ENCODE results near the gene CPAMD8. TPM values are rescaled to one million over a fixed set of nuclear protein-coding genes. Genes with fewer than 3 reads are reported as not detected.

Gene CPAMD8
- total and polyA plus RNA-seq, 4 donors: 1.9 to 11.9 (median 4.0) TPM

DNA sequence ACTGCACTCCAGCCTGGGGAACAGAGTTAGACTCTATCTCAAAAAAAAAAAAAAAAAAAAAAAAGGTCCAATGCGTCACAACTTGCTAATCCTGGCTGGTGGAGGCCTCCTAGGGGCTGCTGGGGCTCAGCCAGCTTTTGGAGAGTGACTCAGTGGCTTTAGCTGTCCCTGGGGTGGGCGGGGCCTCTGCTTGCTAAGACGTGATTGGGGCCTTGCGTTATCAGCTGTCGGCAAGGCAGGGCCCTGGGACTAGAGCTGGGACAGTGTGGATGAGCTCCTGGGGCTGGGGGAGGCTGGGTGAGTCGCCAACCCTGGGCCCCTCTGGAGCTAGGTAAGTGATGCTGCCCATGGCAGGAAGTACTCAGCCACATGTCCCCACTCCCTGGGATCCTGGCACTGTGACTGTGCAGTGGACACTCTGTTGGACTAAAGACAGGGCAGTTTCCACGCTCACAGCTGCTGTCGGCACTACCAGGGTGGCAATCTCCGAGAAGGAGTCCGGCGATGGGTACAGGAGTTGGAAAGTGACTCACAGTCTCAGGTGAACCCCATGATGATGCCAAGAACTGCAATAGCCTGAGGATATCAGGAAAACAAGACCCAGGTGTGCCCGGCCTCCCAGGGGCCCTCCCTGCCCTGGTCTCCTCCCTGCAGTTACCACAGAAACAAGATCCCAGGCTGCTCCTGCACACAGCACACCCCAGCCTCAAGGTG lies 105.6 kb downstream of the CPAMD8 start:
- ATAC-seq (ENCODE audit: low FRiP score): no peak
- 62% methylated on average over 12 of the region's 12 CpGs for WGBS, 2 donors
- peak in 1 of 2 donors; percentile 75 for DNase-seq

DNA sequence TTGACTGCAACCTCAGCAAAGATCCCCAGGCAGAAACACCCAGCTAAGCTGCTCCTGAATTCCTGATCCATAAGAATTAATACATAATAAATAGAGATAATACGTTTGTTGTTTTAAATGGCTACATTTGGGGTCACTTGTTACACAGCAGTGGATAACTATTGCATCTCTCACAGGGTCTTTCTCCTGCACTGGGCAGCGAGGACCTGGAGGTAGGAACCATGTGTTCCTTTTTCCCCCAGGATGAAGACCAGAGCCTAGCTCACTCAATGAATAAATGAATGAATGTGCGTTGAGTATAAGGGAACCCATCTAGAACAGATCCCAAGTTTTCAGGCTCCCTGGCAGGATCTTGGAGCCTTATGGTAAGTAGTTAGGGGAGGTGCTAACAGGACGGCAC lies 107.1 kb downstream of the CPAMD8 start:
- Histone ChIP-seq H3K36me3 (ENCODE audit: control insufficient read depth in 1 of 2, insufficient read depth in 2 of 2, low read length in 1 of 2) (no peaks in the 10 kb centered on the region), H3K27ac (ENCODE audit: low read depth in 1 of 2, low read length in 2 of 2) (no peak overlapping the region), H3K27me3 (ENCODE audit: control insufficient read depth in 1 of 2, insufficient read depth in 2 of 2, low read length in 1 of 2) (no peaks in the 10 kb centered on the region), H3K4me3 (ENCODE audit: low read length in 2 of 2) (no peak overlapping the region), H3K9me3 (ENCODE audit: control insufficient read depth, low read length) (peaks cover 6% of the 10 kb centered on the region), H3K4me1 (ENCODE audit: control insufficient read depth in 1 of 2, insufficient read depth in 2 of 2, low read length in 2 of 2) (no peaks in the 10 kb centered on the region)
- no peak for DNase-seq
- intact Hi-C loops (cut with DNase I): no loop called here
- no peak for ATAC-seq (ENCODE audit: low FRiP score)
- 69 to 75% methylated on average over 4 of the region's 4 CpGs for WGBS, 2 donors

More for the DNA sequence above, 105.6 kb downstream of the CPAMD8 start:
- intact Hi-C loops (cut with DNase I): no loop called here
- Histone ChIP-seq H3K4me3 (ENCODE audit: low read length in 2 of 2) (no peak overlapping the region), H3K36me3 (ENCODE audit: control insufficient read depth in 1 of 2, insufficient read depth in 2 of 2, low read length in 1 of 2) (no peaks in the 10 kb centered on the region), H3K27ac (ENCODE audit: low read depth in 1 of 2, low read length in 2 of 2) (no peak overlapping the region), H3K4me1 (ENCODE audit: control insufficient read depth in 1 of 2, insufficient read depth in 2 of 2, low read length in 2 of 2) (no peaks in the 10 kb centered on the region), H3K9me3 (ENCODE audit: control insufficient read depth, low read length) (peaks cover 3% of the 10 kb centered on the region), H3K27me3 (ENCODE audit: control insufficient read depth in 1 of 2, insufficient read depth in 2 of 2, low read length in 1 of 2) (no peaks in the 10 kb centered on the region)

DNA sequence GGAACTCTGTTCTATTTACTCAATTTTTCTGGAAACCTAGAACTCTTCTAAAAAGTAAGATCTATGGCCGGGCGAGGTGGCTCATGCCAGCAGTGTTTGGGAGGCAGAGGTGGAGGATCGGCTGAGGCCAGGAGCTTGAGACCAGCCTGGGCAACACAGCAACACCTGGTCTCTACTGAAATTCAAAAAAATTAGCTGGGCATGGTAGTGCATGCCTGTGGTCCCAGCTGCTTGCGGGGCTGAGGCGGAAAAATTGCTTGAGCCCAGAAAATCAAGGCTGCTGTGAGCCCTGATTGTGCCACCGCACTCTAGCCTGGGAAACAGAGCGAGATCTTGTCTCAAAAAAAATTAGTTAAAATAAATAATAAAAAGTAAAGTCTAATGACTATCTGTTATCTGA lies 109.2 kb downstream of the CPAMD8 start:
- H3K9me3 ChIP-seq (ENCODE audit: control insufficient read depth, low read length): peaks cover 17% of the 10 kb centered on the region
- no peak for ATAC-seq (ENCODE audit: low FRiP score)
- H3K4me1 ChIP-seq (ENCODE audit: control insufficient read depth in 1 of 2, insufficient read depth in 2 of 2, low read length in 2 of 2): no peaks in the 10 kb centered on the region
- no peaks in the 10 kb centered on the region for H3K36me3 ChIP-seq (ENCODE audit: control insufficient read depth in 1 of 2, insufficient read depth in 2 of 2, low read length in 1 of 2)
- no peak for DNase-seq
- WGBS, 2 donors: 76 to 78% methylated on average over 7 of the region's 7 CpGs
- no peak overlapping the region for H3K27ac ChIP-seq (ENCODE audit: low read depth in 1 of 2, low read length in 2 of 2)
- H3K4me3 ChIP-seq (ENCODE audit: low read length in 2 of 2): no peak overlapping the region
- intact Hi-C loops (cut with DNase I): no loop called here
- no peaks in the 10 kb centered on the region for H3K27me3 ChIP-seq (ENCODE audit: control insufficient read depth in 1 of 2, insufficient read depth in 2 of 2, low read length in 1 of 2)

DNA sequence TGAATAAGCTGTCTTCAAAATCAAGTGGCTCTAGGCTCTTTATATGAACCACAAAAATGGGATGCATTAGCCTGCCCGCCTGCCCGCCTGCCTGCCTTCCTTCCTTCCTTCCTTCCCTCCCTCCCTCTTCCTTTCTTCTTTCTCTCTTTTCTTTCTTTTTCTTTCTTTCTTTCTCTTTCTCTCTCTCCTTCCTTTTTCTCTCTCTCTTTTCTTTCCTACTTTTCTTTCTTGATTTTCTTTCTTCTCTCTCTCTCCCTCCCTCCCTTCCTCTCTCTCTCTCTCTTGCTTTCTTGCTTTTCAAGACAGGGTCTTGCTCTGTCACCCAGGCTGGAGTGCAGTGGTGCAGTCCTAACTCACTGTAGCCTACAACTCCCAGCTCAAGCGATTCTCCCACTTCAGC lies 110.9 kb downstream of the CPAMD8 start:
- Histone ChIP-seq H3K27me3 (ENCODE audit: control insufficient read depth in 1 of 2, insufficient read depth in 2 of 2, low read length in 1 of 2) (no peaks in the 10 kb centered on the region), H3K27ac (ENCODE audit: low read depth in 1 of 2, low read length in 2 of 2) (no peak overlapping the region), H3K9me3 (ENCODE audit: control insufficient read depth, low read length) (peaks cover 17% of the 10 kb centered on the region), H3K36me3 (ENCODE audit: control insufficient read depth in 1 of 2, insufficient read depth in 2 of 2, low read length in 1 of 2) (no peaks in the 10 kb centered on the region), H3K4me1 (ENCODE audit: control insufficient read depth in 1 of 2, insufficient read depth in 2 of 2, low read length in 2 of 2) (no peaks in the 10 kb centered on the region), H3K4me3 (ENCODE audit: low read length in 2 of 2) (no peak overlapping the region)
- 57 to 59% methylated on average over 3 of the region's 3 CpGs for WGBS, 2 donors
- DNase-seq (no peak), ATAC-seq (ENCODE audit: low FRiP score) (no peak)
- intact Hi-C loops (cut with DNase I): no loop called here

DNA sequence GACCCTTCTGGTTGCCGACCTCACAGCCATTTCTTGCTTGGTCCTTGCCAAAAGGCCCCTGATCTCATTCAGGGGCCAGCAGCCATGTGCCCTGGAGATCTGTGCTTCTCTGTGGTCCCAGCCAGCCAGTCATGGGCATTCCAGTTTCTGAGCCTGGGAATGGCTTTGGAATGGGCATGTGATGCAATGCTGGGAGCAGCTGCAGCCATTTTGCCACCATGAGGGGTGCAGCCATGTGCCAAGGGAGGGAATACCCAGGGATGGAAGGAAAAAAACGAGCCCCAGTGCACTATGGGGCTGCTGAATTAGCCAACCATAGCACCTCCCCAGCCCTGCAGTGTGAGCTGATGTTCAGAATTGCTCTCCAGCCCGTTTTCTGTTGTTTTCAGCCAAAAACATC lies 111.5 kb downstream of the CPAMD8 start:
- no peaks in the 10 kb centered on the region for H3K4me1 ChIP-seq (ENCODE audit: control insufficient read depth in 1 of 2, insufficient read depth in 2 of 2, low read length in 2 of 2)
- no peak overlapping the region for H3K27ac ChIP-seq (ENCODE audit: low read depth in 1 of 2, low read length in 2 of 2)
- ATAC-seq (ENCODE audit: low FRiP score) (no peak), DNase-seq (no peak)
- intact Hi-C loops (cut with DNase I): no loop called here
- H3K36me3 ChIP-seq (ENCODE audit: control insufficient read depth in 1 of 2, insufficient read depth in 2 of 2, low read length in 1 of 2): no peaks in the 10 kb centered on the region
- no peak overlapping the region for H3K4me3 ChIP-seq (ENCODE audit: low read length in 2 of 2)
- no peaks in the 10 kb centered on the region for H3K27me3 ChIP-seq (ENCODE audit: control insufficient read depth in 1 of 2, insufficient read depth in 2 of 2, low read length in 1 of 2)
- peaks cover 17% of the 10 kb centered on the region for H3K9me3 ChIP-seq (ENCODE audit: control insufficient read depth, low read length)
- 67 to 70% methylated on average over 3 of the region's 3 CpGs for WGBS, 2 donors

DNA sequence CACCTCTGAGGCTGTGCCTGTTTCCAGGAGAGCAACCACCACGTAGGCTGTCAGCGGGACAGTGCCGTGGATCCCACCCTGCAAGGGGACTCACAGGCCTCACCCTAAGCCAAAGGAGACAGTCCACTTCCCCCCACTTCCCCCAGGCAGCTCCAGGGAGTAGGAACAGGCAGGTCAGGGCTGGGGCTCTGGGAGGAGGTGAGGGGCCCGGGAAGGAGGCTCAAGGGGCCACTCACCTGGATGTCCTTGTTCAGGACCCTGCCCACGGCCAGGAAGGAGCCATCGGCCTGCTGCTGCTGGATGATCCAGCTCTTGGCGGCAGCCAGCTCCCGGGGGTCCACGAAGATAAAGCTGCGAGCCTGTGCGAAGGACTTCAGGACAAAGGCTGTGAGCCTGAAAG lies 112.2 kb downstream of the CPAMD8 start:
- H3K9me3 ChIP-seq (ENCODE audit: control insufficient read depth, low read length): peaks cover 17% of the 10 kb centered on the region
- no peak overlapping the region for H3K4me3 ChIP-seq (ENCODE audit: low read length in 2 of 2)
- intact Hi-C loops (cut with DNase I): no loop called here
- no peak overlapping the region for H3K27ac ChIP-seq (ENCODE audit: low read depth in 1 of 2, low read length in 2 of 2)
- DNase-seq (no peak), ATAC-seq (ENCODE audit: low FRiP score) (no peak)
- no peaks in the 10 kb centered on the region for H3K27me3 ChIP-seq (ENCODE audit: control insufficient read depth in 1 of 2, insufficient read depth in 2 of 2, low read length in 1 of 2)
- H3K4me1 ChIP-seq (ENCODE audit: control insufficient read depth in 1 of 2, insufficient read depth in 2 of 2, low read length in 2 of 2): no peaks in the 10 kb centered on the region
- WGBS, 2 donors: 91 to 93% methylated on average over 11 of the region's 11 CpGs
- no peaks in the 10 kb centered on the region for H3K36me3 ChIP-seq (ENCODE audit: control insufficient read depth in 1 of 2, insufficient read depth in 2 of 2, low read length in 1 of 2)

DNA sequence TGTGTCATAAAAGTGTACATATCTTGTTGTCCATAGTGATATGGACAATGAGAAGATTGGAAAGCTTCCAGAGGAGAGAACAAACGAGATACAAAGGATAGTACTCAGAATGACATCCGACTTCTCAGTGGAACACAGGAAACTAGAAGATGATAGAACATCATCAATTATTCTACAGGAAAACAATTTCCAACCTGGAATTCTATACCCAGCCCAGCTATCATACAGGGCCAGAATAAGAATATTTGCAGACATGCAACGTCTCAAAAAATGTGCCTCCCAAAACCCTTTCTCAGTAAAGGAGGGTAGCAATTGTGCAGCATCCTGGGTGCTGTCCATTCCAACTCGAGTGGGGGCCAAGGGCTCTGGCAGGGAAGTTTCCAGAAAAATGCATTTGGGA lies 113.8 kb downstream of the CPAMD8 start:
- Histone ChIP-seq H3K4me3 (ENCODE audit: low read length in 2 of 2) (no peak overlapping the region), H3K27ac (ENCODE audit: low read depth in 1 of 2, low read length in 2 of 2) (no peak overlapping the region), H3K4me1 (ENCODE audit: control insufficient read depth in 1 of 2, insufficient read depth in 2 of 2, low read length in 2 of 2) (no peaks in the 10 kb centered on the region), H3K9me3 (ENCODE audit: control insufficient read depth, low read length) (peaks cover 17% of the 10 kb centered on the region), H3K36me3 (ENCODE audit: control insufficient read depth in 1 of 2, insufficient read depth in 2 of 2, low read length in 1 of 2) (no peaks in the 10 kb centered on the region), H3K27me3 (ENCODE audit: control insufficient read depth in 1 of 2, insufficient read depth in 2 of 2, low read length in 1 of 2) (no peaks in the 10 kb centered on the region)
- WGBS, 2 donors: 78 to 79% methylated on average over 4 of the region's 4 CpGs
- ATAC-seq (ENCODE audit: low FRiP score) (no peak), DNase-seq (no peak)
- intact Hi-C loops (cut with DNase I): no loop called here

DNA sequence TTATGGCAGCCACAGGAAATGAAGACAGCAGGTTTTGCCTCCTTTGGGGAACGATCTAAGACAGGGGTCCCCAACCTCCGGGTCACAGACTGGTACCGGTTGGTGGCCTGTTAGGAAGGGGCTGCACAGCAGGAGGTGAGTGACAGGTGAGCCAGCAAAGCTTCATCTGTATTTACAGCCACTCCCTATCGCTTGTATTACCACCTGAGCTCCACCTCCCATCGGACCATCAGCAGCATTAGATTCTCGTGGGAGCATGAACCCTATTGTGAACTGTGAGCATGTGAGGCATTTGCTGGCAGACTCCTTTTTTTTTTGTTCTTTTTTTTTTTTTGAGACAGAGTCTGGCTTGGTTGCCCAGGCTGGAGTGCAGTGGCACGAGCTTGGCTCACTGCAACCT lies 115.6 kb downstream of the CPAMD8 start:
- Histone ChIP-seq H3K27ac (ENCODE audit: low read depth in 1 of 2, low read length in 2 of 2) (no peak overlapping the region), H3K4me3 (ENCODE audit: low read length in 2 of 2) (no peak overlapping the region), H3K36me3 (ENCODE audit: control insufficient read depth in 1 of 2, insufficient read depth in 2 of 2, low read length in 1 of 2) (no peaks in the 10 kb centered on the region), H3K4me1 (ENCODE audit: control insufficient read depth in 1 of 2, insufficient read depth in 2 of 2, low read length in 2 of 2) (no peaks in the 10 kb centered on the region), H3K9me3 (ENCODE audit: control insufficient read depth, low read length) (peaks cover 17% of the 10 kb centered on the region), H3K27me3 (ENCODE audit: control insufficient read depth in 1 of 2, insufficient read depth in 2 of 2, low read length in 1 of 2) (no peaks in the 10 kb centered on the region)
- 85 to 87% methylated on average over 7 of the region's 7 CpGs for WGBS, 2 donors
- intact Hi-C loops (cut with DNase I): no loop called here
- ATAC-seq (ENCODE audit: low FRiP score) (no peak), DNase-seq (no peak)

DNA sequence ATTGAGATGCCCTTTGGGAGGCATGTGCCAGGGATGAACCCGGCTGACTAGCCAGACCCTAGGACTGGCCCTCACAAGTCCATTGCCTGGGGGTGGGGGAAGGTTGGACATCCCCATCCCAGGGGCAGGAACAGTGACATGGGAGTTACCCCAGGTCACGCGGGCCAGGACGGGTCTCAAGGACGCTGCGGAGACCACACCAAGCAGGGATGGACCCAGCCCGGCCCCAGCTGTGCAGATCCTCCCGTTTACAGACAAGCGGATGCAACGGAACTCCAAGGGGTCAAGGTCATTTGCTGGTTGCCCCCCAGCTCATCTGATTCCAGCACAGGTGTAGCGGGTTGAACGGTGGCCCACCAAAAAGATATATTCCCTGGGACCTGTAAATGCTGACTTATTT lies 117.9 kb downstream of the CPAMD8 start:
- WGBS, 2 donors: 79 to 86% methylated on average over 12 of the region's 12 CpGs

More for the DNA sequence above, 117.9 kb downstream of the CPAMD8 start:
- peaks cover 9% of the 10 kb centered on the region for H3K9me3 ChIP-seq (ENCODE audit: control insufficient read depth, low read length)
- intact Hi-C loops (cut with DNase I): no loop called here
- DNase-seq: no peak
- H3K36me3 ChIP-seq (ENCODE audit: control insufficient read depth in 1 of 2, insufficient read depth in 2 of 2, low read length in 1 of 2): no peaks in the 10 kb centered on the region
- no peaks in the 10 kb centered on the region for H3K4me1 ChIP-seq (ENCODE audit: control insufficient read depth in 1 of 2, insufficient read depth in 2 of 2, low read length in 2 of 2)
- no peak overlapping the region for H3K27ac ChIP-seq (ENCODE audit: low read depth in 1 of 2, low read length in 2 of 2)
- no peak overlapping the region for H3K4me3 ChIP-seq (ENCODE audit: low read length in 2 of 2)
- ATAC-seq (ENCODE audit: low FRiP score): no peak
- no peaks in the 10 kb centered on the region for H3K27me3 ChIP-seq (ENCODE audit: control insufficient read depth in 1 of 2, insufficient read depth in 2 of 2, low read length in 1 of 2)

Data from aorta (tissue), 5 donors.